PC-9 (cell line): Measurements from ENCODE around the gene APBA2. TPM values are rescaled to one million over a fixed set of nuclear protein-coding genes. Genes with fewer than 3 reads are reported as not detected.

ENCODE experiments used
- BruUV-seq: library from RNA; stranded (reverse); fragments of 400-500 nt; replicated peaks from 2 replicates; lab custom pipeline; 2021; lab: Mats Ljungman, UMichigan
- CTCF ChIA-PET: fragments of 300-600 bp; sonication (Branson Sonifier 250); formaldehyde crosslinking; loops from one replicate; lab custom pipeline; 2022; ENCODE audit warnings: antibody characterized with exemption; lab: Charles Lee
- POLR2A ChIA-PET: fragments of 300-600 bp; sonication (Branson Sonifier 250); formaldehyde crosslinking; loops from one replicate; lab custom pipeline; 2022; ENCODE audit warnings: antibody characterized with exemption; ENCODE audit not compliant: unreplicated experiment; lab: Charles Lee
- DNase-seq, 2 experiments: peaks; one replicate each; pipeline versions ENCODE4 v3.0.0 to v3.0.0-alpha.2; 2015 to 2022; ENCODE audit warnings: mixed read lengths in 1 of 2
- H2AFZ ChIP-seq: fragments of 200-600 bp; sonication (generic); 2 replicates; pipeline ENCODE4 v1.8.1; 2017; ENCODE audit warnings: antibody characterized with exemption
- H3F3A ChIP-seq: fragments of 200-600 bp; sonication (generic); 2 replicates; pipeline ENCODE4 v1.8.1; 2017; ENCODE audit warnings: antibody characterized with exemption, mild to moderate bottlenecking, low read depth; ENCODE audit not compliant: insufficient read depth
- H3K27ac ChIP-seq: fragments of 200-600 bp; sonication (generic); 2 replicates; pipeline ENCODE4 v1.6.1; 2016; ENCODE audit warnings: mixed run types
- H3K27me3 ChIP-seq: fragments of 200-600 bp; sonication (generic); 2 replicates; pipeline ENCODE4 v1.6.1; 2016; ENCODE audit warnings: low read depth, mixed run types; ENCODE audit not compliant: insufficient read depth
- H3K36me3 ChIP-seq: fragments of 200-600 bp; sonication (generic); 2 replicates; pipeline ENCODE4 v1.6.1; 2016; ENCODE audit warnings: low read depth, mixed run types
- H3K4me1 ChIP-seq: fragments of 200-600 bp; sonication (generic); replicated peaks from 2 replicates; pipeline ENCODE4 v1.6.1; 2016; ENCODE audit warnings: mixed run types; ENCODE audit not compliant: insufficient read depth
- H3K4me2 ChIP-seq: fragments of 200-600 bp; sonication (generic); 2 replicates; pipeline ENCODE4 v1.6.1; 2017; ENCODE audit warnings: mixed run types
- H3K4me3 ChIP-seq: fragments of 200-600 bp; sonication (generic); 2 replicates; pipeline ENCODE4 v1.6.1; 2016; ENCODE audit warnings: mixed run types
- H3K79me2 ChIP-seq: fragments of 200-600 bp; sonication (generic); 2 replicates; pipeline ENCODE4 v1.6.1; 2017; ENCODE audit warnings: low read depth, mixed run types
- H3K9me2 ChIP-seq: fragments of 200-600 bp; sonication (generic); 2 replicates; pipeline ENCODE4 v1.8.1; 2017; ENCODE audit warnings: mild to moderate bottlenecking; ENCODE audit not compliant: insufficient read depth
- H3K9me3 ChIP-seq: fragments of 200-600 bp; sonication (generic); 2 replicates; pipeline ENCODE4 v1.8.1; 2016; ENCODE audit warnings: low read depth; ENCODE audit not compliant: insufficient read depth
- H4K20me1 ChIP-seq: fragments of 200-600 bp; sonication (generic); 2 replicates; pipeline ENCODE4 v1.8.1; 2017; ENCODE audit not compliant: insufficient read depth
- EZH2 ChIP-seq: fragments of 200-600 bp; sonication (generic); IDR thresholded peaks from 2 replicates; pipeline ENCODE4 v1.8.0; 2017; ENCODE audit warnings: antibody characterized with exemption, low read depth
- intact Hi-C: fragments of 100-400 bp; cut with micrococcal nuclease; formaldehyde crosslinking; loops from one replicate; pipeline ENCODE4 v1.10.0; 2022; ENCODE audit not compliant: unreplicated experiment
- total RNA-seq: library from RNA; stranded (reverse); gene quantifications from 2 replicates; pipeline ENCODE4 v1.2.3, GENCODE V29; 2021
- TF ChIP-seq, protein P1 (sequence below): fragments of 200-600 bp; sonication (generic); conservative IDR thresholded peaks from 2 replicates; pipeline ENCODE4 v1.6.1; 2017; ENCODE audit warnings: mixed run types, antibody characterized with exemption, mild to moderate bottlenecking, moderate library complexity

APBA2 gene
- total RNA-seq, 1 experiment from 2014 or later: not detected

DNA sequence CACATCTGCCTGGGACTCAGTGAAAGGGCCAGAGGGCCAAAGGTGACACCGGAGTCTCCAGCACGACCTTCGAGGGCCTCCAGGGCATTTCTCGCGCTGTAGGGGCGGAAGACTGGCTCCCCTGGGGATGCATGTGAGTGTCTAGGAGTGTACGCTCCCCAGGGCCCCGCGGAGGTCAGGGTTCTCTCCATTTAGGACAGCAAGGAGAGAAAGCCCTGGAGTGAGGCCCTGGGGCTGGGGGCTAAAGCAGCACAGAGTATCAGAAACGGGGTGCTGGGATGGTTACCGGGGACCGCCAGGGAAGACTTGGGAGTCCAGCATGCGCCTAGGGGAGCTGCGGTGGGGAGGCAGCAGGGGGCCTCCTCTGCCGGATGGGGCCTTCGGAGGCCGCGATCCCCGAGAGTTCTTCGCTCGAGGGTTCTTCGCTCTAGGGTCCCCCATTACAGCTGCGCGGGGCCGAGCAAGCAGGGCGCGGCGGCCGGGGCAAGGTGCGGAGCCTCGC, 595 bp upstream of the APBA2 start:
- Histone ChIP-seq H3K4me3 (no peak overlapping the region), H3K27ac (no peak overlapping the region), H2AFZ (no peak overlapping the region), H3K36me3 (no peaks in the 10 kb centered on the region), H3F3A (no peaks in the 10 kb centered on the region), H3K9me3 (no peaks in the 10 kb centered on the region), H3K4me1 (no peaks in the 10 kb centered on the region), H3K9me2 (no peaks in the 10 kb centered on the region), H3K4me2 (no peak overlapping the region), H3K79me2 (no peaks in the 10 kb centered on the region), H3K27me3 (peaks cover 19% of the 10 kb centered on the region), H4K20me1 (no peaks in the 10 kb centered on the region)
- TF ChIP-seq, protein P1, sequence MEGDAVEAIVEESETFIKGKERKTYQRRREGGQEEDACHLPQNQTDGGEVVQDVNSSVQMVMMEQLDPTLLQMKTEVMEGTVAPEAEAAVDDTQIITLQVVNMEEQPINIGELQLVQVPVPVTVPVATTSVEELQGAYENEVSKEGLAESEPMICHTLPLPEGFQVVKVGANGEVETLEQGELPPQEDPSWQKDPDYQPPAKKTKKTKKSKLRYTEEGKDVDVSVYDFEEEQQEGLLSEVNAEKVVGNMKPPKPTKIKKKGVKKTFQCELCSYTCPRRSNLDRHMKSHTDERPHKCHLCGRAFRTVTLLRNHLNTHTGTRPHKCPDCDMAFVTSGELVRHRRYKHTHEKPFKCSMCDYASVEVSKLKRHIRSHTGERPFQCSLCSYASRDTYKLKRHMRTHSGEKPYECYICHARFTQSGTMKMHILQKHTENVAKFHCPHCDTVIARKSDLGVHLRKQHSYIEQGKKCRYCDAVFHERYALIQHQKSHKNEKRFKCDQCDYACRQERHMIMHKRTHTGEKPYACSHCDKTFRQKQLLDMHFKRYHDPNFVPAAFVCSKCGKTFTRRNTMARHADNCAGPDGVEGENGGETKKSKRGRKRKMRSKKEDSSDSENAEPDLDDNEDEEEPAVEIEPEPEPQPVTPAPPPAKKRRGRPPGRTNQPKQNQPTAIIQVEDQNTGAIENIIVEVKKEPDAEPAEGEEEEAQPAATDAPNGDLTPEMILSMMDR: no peak
- no peak for TF ChIP-seq EZH2
- POLR2A ChIA-PET: no interaction called here
- DNase-seq: no peak
- BruUV-seq: no TSS peak
- CTCF ChIA-PET: no interaction called here
- intact Hi-C loops: no loop called here

DNA sequence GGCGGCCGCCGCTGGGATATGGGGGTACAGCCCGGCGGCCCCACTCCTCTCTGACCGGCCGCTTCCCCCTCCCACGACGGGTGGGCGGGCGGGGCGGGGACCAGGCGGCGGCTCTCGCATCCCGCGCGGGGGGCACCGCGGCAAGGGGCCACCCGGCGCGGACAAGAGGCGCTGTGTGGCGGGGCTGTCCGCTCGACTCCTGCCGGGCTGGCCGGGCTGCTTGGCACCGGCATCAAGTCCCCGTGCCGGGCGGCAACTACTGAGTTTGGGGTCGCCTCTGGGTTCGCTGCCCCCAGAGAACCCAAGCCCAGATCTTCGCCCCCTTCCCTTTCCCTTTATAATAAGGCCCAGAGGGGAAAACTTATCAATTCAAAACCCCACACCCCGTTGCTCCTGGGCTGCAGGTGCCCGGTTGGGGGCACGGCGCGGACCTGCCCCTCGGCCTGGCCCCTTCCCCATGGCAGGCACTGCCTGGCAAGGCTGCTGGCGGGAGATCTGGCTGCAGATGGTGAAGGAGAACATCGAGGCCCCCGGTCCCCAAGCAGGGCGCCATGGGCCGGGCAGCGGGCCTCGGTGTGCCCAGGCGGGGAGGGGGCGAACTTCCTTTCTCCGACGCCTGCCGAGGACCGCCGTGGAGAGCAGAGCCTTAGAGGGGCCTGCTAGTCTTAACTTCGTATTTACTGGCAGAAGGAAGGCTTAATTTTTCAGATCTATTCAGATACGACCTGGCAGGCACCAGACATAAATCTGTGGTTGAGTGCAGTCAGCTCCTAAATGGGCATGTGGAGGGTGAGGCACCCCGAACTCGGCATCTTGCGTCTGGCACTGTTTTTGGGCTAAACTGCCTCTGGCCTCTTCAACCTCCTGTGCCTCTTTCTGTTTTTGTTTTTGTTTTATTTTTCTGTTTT, 911 bp downstream of the APBA2 start:
- Histone ChIP-seq H3K79me2 (no peaks in the 10 kb centered on the region), H2AFZ (no peak overlapping the region), H3K4me2 (no peak overlapping the region), H3K9me2 (no peaks in the 10 kb centered on the region), H3K27me3 (peaks cover 12% of the 10 kb centered on the region; the same call in 1 of the 2 replicates), H4K20me1 (no peaks in the 10 kb centered on the region), H3F3A (no peaks in the 10 kb centered on the region), H3K36me3 (no peaks in the 10 kb centered on the region), H3K4me1 (no peaks in the 10 kb centered on the region), H3K27ac (no peak overlapping the region), H3K9me3 (no peaks in the 10 kb centered on the region), H3K4me3 (no peak overlapping the region)
- TF ChIP-seq EZH2: no peak
- TF ChIP-seq, protein P1: no peak
- intact Hi-C loops: no loop called here
- BruUV-seq: no TSS peak
- DNase-seq: no peak
- ChIA-PET POLR2A (no interaction called here), CTCF (no interaction called here)

DNA sequence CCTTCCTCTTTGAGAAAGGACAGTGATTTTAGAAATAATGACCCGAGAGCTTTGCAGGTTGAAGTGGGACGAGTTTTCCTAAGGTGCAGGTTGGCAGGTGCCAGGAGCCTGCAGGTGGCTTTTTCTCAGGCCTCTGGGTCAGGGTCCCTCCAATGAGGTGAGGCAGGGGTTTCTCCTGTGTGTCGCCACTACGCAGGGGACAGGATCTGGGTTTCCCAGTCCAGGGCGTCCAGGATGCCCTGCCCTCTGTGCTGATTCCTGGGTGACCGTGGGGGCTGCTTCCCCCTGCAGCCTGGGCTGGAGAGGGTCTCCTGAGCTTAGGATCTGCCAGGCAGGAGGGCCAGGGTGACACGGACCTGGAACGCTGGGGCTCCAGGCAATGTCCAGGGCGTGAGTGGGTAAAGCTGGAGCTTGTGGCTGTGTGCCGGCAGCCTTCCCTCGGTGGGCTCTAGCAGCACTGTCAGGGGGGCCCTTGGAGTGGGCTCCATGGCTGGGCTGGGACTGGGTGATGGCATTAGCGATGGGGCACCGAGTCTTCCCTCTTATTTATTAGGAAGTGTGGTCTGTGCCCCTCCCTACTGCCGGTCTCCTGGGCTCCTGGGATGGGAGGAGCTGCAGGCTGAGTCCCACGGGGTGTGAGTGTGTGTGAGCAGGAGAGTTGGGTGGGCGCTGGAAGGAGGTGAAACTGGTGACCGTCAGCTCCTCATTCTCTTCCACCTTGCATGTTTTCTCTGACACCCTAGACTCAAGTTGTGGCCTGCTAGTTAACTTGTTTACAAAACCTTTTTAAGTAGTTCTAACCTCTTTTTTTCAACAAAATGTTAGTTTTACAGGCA, 1.8 kb downstream of the APBA2 start:
- Histone ChIP-seq H2AFZ (no peak overlapping the region), H3K4me3 (no peak overlapping the region), H3K36me3 (no peaks in the 10 kb centered on the region), H3K9me2 (no peaks in the 10 kb centered on the region), H3K79me2 (no peaks in the 10 kb centered on the region), H3K27ac (no peak overlapping the region), H3K4me2 (no peak overlapping the region), H3K27me3 (peaks cover 12% of the 10 kb centered on the region; the same call in 1 of the 2 replicates), H3K9me3 (no peaks in the 10 kb centered on the region), H3K4me1 (no peaks in the 10 kb centered on the region), H4K20me1 (no peaks in the 10 kb centered on the region), H3F3A (no peaks in the 10 kb centered on the region)
- CTCF ChIA-PET: no interaction called here
- intact Hi-C loops: no loop called here
- TF ChIP-seq EZH2: no peak
- TF ChIP-seq, protein P1: no peak
- POLR2A ChIA-PET: no interaction called here
- no peak for DNase-seq
- no TSS peak for BruUV-seq
